PFSK-1 (cell line): ENCODE data around the gene CTNS.

Source experiments
- FOXP2 ChIP-seq: optimal IDR thresholded peaks from 2 replicates; pipeline ENCODE3; 2011; ENCODE audit warnings: borderline replicate concordance, control low read depth, inconsistent platforms; ENCODE audit not compliant: insufficient read depth; ENCODE audit errors: extremely low read length, extremely low read depth
- POLR2AphosphoS5 ChIP-seq: IDR thresholded peaks from 2 replicates; pipeline ENCODE4 v1.6.1; 2012; ENCODE audit warnings: low read depth, mild to moderate bottlenecking, control low read depth, low read length, moderate library complexity
- SIN3A ChIP-seq: IDR thresholded peaks from 2 replicates; pipeline ENCODE4 v1.6.1; 2012; ENCODE audit warnings: mild to moderate bottlenecking, low read length, moderate library complexity, borderline replicate concordance; ENCODE audit not compliant: insufficient read depth
- TAF1 ChIP-seq: IDR thresholded peaks from 2 replicates; pipeline ENCODE4 v1.6.1; 2012; ENCODE audit warnings: low read length, control low read depth, borderline replicate concordance; ENCODE audit not compliant: insufficient read depth
- TF ChIP-seq, protein P1 (sequence below), 2 experiments: IDR thresholded peaks; 2 replicates each; pipeline versions ENCODE4 v1.6.1 to v1.8.0; 2011 to 2012; ENCODE audit warnings: low read depth in 2 of 2, low read length in 2 of 2, control low read depth in 1 of 2, inconsistent platforms in 1 of 2, mild to moderate bottlenecking in 1 of 2, moderate library complexity in 1 of 2; ENCODE audit not compliant: insufficient read depth in 1 of 2

CTNS gene

DNA sequence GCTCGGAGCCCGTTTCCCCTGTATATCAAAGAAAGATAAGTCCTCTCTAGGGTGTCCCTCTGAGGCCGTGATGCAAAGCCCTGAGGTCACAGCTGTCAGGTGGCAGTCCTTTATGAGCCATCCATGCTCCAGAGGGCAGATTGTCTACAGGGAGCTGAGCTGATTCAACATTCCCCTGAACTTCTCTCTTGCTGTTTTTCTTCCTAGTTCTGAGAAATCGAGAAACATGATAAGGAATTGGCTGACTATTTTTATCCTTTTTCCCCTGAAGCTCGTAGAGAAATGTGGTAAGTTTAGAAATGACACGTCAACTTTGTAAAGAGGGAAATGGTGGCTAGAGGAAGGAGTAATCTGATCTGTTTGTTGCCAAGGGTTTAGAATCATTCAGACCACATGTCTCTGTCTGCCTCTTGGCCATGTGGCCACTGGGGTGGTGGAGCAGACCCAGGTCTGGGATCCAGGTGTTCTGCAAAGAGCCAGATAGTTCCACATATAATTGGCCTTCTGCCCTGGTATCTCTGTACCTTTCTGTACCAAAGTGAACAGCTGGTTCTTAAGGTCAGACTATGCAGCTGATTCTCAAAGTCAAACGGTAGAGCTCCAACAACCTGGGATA lies 3.5 kb downstream of the CTNS start:
- no peak for TF ChIP-seq FOXP2
- no peak for TF ChIP-seq SIN3A
- TF ChIP-seq, protein P1, sequence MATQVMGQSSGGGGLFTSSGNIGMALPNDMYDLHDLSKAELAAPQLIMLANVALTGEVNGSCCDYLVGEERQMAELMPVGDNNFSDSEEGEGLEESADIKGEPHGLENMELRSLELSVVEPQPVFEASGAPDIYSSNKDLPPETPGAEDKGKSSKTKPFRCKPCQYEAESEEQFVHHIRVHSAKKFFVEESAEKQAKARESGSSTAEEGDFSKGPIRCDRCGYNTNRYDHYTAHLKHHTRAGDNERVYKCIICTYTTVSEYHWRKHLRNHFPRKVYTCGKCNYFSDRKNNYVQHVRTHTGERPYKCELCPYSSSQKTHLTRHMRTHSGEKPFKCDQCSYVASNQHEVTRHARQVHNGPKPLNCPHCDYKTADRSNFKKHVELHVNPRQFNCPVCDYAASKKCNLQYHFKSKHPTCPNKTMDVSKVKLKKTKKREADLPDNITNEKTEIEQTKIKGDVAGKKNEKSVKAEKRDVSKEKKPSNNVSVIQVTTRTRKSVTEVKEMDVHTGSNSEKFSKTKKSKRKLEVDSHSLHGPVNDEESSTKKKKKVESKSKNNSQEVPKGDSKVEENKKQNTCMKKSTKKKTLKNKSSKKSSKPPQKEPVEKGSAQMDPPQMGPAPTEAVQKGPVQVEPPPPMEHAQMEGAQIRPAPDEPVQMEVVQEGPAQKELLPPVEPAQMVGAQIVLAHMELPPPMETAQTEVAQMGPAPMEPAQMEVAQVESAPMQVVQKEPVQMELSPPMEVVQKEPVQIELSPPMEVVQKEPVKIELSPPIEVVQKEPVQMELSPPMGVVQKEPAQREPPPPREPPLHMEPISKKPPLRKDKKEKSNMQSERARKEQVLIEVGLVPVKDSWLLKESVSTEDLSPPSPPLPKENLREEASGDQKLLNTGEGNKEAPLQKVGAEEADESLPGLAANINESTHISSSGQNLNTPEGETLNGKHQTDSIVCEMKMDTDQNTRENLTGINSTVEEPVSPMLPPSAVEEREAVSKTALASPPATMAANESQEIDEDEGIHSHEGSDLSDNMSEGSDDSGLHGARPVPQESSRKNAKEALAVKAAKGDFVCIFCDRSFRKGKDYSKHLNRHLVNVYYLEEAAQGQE (IDR thresholded peaks at IDR 0.05; ENCODE audit: insufficient read depth in 1 of 2, low read depth in 2 of 2, low read length in 2 of 2): no peak
- no peak for TF ChIP-seq POLR2AphosphoS5

DNA sequence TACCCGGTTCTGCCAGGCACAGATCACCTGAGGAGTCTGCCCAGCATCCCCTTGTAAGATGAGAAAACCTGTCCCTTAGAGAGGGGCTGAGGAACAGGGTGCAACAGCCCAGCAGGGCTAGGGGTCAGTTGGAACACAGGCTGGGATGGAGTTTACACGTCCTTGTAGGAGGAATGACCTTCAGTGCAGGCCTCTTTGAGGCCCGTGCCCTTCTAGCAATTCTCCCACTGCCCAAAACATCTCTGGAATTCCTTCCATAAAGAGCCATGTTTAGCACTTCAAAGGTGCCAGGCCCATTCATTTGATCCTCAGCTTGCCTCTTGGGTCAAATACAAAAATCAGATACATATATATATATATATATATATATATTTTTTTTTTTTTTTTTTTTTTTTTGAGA lies 4.5 kb downstream of the CTNS start:
- TF ChIP-seq SIN3A (no peak), POLR2AphosphoS5 (no peak), FOXP2 (no peak), TAF1 (no peak)
- TF ChIP-seq, protein P1 (IDR thresholded peaks at IDR 0.05; ENCODE audit: insufficient read depth in 1 of 2, low read depth in 2 of 2, low read length in 2 of 2): no peak

- no peak for TF ChIP-seq TAF1
These were observed 5.3 kb downstream of the CTNS start for GRCh38 chr17:3641717-3642486.

GRCh38 chr17:3643889-3644349 lies 7.4 kb downstream of the CTNS start:
- no peak for TF ChIP-seq POLR2AphosphoS5
- TF ChIP-seq SIN3A: no peak
- no peak for TF ChIP-seq FOXP2
- TF ChIP-seq, protein P1 (IDR thresholded peaks at IDR 0.05; ENCODE audit: insufficient read depth in 1 of 2, low read depth in 2 of 2, low read length in 2 of 2): no peak
- TF ChIP-seq TAF1: no peak

DNA sequence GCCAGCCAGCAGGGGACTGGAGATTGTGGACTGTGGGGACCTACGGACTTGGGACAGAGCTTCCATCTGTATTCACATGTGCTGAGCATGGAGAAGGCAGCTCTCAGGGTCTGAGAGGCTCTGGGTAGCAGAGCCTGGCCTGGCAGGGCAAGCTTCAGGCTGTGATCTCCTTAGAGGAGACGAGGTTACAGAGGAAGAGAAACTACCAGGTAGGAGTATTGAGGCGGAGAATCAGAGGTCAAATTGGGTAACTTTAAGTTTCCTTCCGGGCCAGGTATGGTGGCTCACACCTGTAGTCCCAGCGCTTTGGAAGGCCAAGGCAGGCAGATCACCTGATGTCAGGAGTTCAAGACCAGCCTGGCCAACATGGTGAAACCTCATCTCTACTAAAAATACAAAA lies 8.8 kb downstream of the CTNS start:
- TF ChIP-seq TAF1: no peak
- no peak for TF ChIP-seq SIN3A
- TF ChIP-seq, protein P1 (IDR thresholded peaks at IDR 0.05; ENCODE audit: insufficient read depth in 1 of 2, low read depth in 2 of 2, low read length in 2 of 2): no peak
- TF ChIP-seq FOXP2: no peak
- TF ChIP-seq POLR2AphosphoS5: no peak
